H1 (cell line): ENCODE measurements around the gene TRIM15. TPM values are rescaled to one million over a fixed set of nuclear protein-coding genes. Genes with fewer than 3 reads are reported as not detected.

ENCODE experiments used
- ASH2L ChIP-seq: fragments of 200-600, 300-600 bp; sonication (generic); IDR thresholded peaks from one replicate; pipeline ENCODE4 v1.7.1; 2017; ENCODE audit warnings: low read length
- BRCA1 ChIP-seq: IDR thresholded peaks from 2 replicates; pipeline ENCODE4 v1.6.1; 2012; ENCODE audit warnings: low read depth, low read length, improper control_type of control experiment
- CHD1 ChIP-seq: IDR thresholded peaks from 2 replicates; pipeline ENCODE4 v1.6.1; 2012; ENCODE audit warnings: low read depth, low read length, improper control_type of control experiment
- EZH2 ChIP-seq: fragments of 200-600 bp; sonication (generic); IDR thresholded peaks from 2 replicates; pipeline ENCODE4 v1.7.1; 2012; ENCODE audit warnings: low read depth, mild to moderate bottlenecking, moderate library complexity, low read length, inconsistent platforms; ENCODE audit not compliant: severe bottlenecking
- FOSL1 ChIP-seq: IDR thresholded peaks from 2 replicates; pipeline ENCODE4 v1.6.1; 2011; ENCODE audit warnings: mild to moderate bottlenecking, low read depth, low read length, moderate library complexity; ENCODE audit not compliant: insufficient read depth
- MAFK ChIP-seq: IDR thresholded peaks from 2 replicates; pipeline ENCODE4 v1.6.1; 2012; ENCODE audit warnings: low read depth, mild to moderate bottlenecking, improper control_type of control experiment, low read length
- NANOG ChIP-seq: IDR thresholded peaks from 2 replicates; pipeline ENCODE4 v1.6.1; 2011; ENCODE audit warnings: low read length, low read depth, mild to moderate bottlenecking, inconsistent platforms; ENCODE audit not compliant: insufficient read depth, poor library complexity, severe bottlenecking
- POU5F1 ChIP-seq: IDR thresholded peaks from 2 replicates; pipeline ENCODE4 v1.6.1; 2011; ENCODE audit warnings: low read depth, mild to moderate bottlenecking, low read length, moderate library complexity
- SAP30 ChIP-seq: fragments of 300-600 bp; sonication (generic); IDR thresholded peaks from 2 replicates; pipeline ENCODE4 v1.7.1; 2012; ENCODE audit warnings: low read length, moderate library complexity, mild to moderate bottlenecking, inconsistent platforms; ENCODE audit not compliant: insufficient read depth, insufficient replicate concordance
- SIRT6 ChIP-seq: IDR thresholded peaks from one replicate; pipeline ENCODE4 v1.7.1; 2012; ENCODE audit warnings: low read length, inconsistent platforms
- SP1 ChIP-seq: IDR thresholded peaks from 2 replicates; pipeline ENCODE4 v1.6.1; 2011; ENCODE audit warnings: low read depth, low read length
- TEAD4 ChIP-seq: IDR thresholded peaks from 2 replicates; pipeline ENCODE4 v1.6.1; 2012; ENCODE audit warnings: low read depth, low read length, inconsistent platforms, mixed read lengths
- polyA plus RNA-seq, 7 experiments: library from polyadenylated mRNA; depleted of rRNA in 3 of 7; stranded (reverse) in 5 of 7; unstranded in 2 of 7; fragments of >200 nt in 5 of 7; fragments of 200-250 nt in 2 of 7; gene quantifications; 1 replicate in 5 of 7; 2 replicates in 1 of 7; 4 replicates in 1 of 7; pipeline versions ENCODE4 v1.2.1 to v1.2.3, GENCODE V29; 2011 to 2013; ENCODE audit warnings: missing spikeins in 2 of 7, mixed read lengths in 2 of 7
- total RNA-seq: library from RNA; stranded (reverse); fragmentation: NEBNext Ultra II Directional; extraction: Animal tissue kit (Norgen Biotek cat#: 25700); gene quantifications from 2 replicates; pipeline ENCODE4 v1.2.1, GENCODE V29; 2021
- TF ChIP-seq, protein P1 (sequence below): fragments of 300-600 bp; sonication (generic); IDR thresholded peaks from 2 replicates; pipeline ENCODE4 v1.7.1; 2012; ENCODE audit warnings: low read length, moderate library complexity, mild to moderate bottlenecking, inconsistent platforms; ENCODE audit not compliant: insufficient replicate concordance

The TRIM15 gene
- total and polyA plus RNA-seq, 2 of the 8 experiments (the other 6 are each of a cell fraction or from before 2014, with no cell fraction given): 0.18 to 0.48 TPM

DNA sequence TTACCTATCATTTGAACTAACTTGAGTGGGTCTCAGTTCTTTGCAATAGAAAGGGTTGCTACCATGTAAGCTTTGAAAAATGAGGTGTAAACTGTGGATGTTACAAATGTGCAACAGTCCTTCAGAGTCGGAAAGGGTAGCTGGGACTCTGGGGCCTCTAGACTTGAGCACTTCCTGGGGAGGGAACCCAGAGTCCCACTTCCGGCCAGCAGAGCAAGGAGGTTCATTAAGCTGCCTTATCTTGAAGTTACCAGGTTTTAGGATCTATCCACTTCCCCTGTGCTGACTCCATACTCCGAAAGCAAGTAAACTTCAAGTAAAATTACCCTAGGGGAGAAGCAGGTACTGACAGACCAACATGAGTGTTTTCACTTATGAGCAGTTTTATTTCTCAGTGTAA, 11.8 kb upstream of the TRIM15 start (continued):
- TF ChIP-seq, protein P1, sequence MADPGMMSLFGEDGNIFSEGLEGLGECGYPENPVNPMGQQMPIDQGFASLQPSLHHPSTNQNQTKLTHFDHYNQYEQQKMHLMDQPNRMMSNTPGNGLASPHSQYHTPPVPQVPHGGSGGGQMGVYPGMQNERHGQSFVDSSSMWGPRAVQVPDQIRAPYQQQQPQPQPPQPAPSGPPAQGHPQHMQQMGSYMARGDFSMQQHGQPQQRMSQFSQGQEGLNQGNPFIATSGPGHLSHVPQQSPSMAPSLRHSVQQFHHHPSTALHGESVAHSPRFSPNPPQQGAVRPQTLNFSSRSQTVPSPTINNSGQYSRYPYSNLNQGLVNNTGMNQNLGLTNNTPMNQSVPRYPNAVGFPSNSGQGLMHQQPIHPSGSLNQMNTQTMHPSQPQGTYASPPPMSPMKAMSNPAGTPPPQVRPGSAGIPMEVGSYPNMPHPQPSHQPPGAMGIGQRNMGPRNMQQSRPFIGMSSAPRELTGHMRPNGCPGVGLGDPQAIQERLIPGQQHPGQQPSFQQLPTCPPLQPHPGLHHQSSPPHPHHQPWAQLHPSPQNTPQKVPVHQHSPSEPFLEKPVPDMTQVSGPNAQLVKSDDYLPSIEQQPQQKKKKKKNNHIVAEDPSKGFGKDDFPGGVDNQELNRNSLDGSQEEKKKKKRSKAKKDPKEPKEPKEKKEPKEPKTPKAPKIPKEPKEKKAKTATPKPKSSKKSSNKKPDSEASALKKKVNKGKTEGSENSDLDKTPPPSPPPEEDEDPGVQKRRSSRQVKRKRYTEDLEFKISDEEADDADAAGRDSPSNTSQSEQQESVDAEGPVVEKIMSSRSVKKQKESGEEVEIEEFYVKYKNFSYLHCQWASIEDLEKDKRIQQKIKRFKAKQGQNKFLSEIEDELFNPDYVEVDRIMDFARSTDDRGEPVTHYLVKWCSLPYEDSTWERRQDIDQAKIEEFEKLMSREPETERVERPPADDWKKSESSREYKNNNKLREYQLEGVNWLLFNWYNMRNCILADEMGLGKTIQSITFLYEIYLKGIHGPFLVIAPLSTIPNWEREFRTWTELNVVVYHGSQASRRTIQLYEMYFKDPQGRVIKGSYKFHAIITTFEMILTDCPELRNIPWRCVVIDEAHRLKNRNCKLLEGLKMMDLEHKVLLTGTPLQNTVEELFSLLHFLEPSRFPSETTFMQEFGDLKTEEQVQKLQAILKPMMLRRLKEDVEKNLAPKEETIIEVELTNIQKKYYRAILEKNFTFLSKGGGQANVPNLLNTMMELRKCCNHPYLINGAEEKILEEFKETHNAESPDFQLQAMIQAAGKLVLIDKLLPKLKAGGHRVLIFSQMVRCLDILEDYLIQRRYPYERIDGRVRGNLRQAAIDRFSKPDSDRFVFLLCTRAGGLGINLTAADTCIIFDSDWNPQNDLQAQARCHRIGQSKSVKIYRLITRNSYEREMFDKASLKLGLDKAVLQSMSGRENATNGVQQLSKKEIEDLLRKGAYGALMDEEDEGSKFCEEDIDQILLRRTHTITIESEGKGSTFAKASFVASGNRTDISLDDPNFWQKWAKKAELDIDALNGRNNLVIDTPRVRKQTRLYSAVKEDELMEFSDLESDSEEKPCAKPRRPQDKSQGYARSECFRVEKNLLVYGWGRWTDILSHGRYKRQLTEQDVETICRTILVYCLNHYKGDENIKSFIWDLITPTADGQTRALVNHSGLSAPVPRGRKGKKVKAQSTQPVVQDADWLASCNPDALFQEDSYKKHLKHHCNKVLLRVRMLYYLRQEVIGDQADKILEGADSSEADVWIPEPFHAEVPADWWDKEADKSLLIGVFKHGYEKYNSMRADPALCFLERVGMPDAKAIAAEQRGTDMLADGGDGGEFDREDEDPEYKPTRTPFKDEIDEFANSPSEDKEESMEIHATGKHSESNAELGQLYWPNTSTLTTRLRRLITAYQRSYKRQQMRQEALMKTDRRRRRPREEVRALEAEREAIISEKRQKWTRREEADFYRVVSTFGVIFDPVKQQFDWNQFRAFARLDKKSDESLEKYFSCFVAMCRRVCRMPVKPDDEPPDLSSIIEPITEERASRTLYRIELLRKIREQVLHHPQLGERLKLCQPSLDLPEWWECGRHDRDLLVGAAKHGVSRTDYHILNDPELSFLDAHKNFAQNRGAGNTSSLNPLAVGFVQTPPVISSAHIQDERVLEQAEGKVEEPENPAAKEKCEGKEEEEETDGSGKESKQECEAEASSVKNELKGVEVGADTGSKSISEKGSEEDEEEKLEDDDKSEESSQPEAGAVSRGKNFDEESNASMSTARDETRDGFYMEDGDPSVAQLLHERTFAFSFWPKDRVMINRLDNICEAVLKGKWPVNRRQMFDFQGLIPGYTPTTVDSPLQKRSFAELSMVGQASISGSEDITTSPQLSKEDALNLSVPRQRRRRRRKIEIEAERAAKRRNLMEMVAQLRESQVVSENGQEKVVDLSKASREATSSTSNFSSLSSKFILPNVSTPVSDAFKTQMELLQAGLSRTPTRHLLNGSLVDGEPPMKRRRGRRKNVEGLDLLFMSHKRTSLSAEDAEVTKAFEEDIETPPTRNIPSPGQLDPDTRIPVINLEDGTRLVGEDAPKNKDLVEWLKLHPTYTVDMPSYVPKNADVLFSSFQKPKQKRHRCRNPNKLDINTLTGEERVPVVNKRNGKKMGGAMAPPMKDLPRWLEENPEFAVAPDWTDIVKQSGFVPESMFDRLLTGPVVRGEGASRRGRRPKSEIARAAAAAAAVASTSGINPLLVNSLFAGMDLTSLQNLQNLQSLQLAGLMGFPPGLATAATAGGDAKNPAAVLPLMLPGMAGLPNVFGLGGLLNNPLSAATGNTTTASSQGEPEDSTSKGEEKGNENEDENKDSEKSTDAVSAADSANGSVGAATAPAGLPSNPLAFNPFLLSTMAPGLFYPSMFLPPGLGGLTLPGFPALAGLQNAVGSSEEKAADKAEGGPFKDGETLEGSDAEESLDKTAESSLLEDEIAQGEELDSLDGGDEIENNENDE: no peak
- TF ChIP-seq ASH2L: no peak
- no peak for TF ChIP-seq BRCA1
- TF ChIP-seq SAP30: no peak
- no peak for TF ChIP-seq TEAD4
- TF ChIP-seq SP1: no peak
- TF ChIP-seq EZH2: no peak
- TF ChIP-seq SIRT6: no peak
- TF ChIP-seq CHD1: no peak
- no peak for TF ChIP-seq NANOG
- no peak for TF ChIP-seq MAFK
- TF ChIP-seq POU5F1: no peak
- TF ChIP-seq FOSL1: no peak
- TF ChIP-seq, all 59 proteins: peak for 0
